Measurements from ENCODE around the gene MAMDC4. TPM values are rescaled to one million over a fixed set of nuclear protein-coding genes. Genes with fewer than 3 reads are reported as not detected.

The MAMDC4 gene
- total and polyA plus RNA-seq, 2 of the 13 experiments (the other 11 are each of a cell fraction or from before 2014, with no cell fraction given) = 6.0 to 6.8 TPM

DNA sequence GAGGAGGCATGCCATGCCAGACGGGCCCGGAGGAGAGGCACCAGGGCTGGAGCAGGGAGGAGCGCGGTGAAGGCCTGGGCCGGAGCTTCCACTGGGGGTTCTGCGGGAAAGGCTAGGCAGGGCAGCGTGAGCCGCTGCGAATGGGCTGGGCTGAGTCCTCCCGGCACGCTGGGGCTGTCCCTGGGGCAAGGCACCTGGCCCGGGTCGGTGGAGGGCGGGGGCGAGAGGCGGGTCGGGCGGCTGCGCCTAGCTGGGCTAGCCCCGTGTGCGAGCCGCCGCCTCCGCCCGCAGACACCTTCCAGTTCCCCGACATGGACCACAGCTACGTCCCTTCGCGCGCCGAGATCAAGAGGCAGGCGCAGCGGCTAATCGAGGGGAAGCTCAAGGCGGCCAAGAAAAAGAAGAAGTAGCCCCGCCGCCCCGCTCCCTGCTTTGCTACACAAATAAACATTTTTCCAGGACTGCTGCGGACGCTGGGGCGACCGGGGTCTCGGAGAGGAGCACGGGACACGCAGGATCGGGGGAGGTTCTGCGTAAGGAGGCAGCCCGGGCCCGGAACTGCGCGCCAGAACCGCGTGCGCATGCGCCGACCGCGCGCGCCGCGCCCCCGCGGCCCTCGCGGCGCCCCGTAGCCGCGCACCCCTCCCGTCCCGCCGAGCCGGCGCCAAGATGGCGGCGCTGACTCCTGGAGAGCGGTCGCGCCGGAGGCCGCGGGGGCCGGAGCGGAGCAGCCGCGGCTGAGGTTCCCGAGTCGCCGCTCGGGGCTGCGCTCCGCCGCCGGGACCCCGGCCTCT, 44.7 kb upstream of the MAMDC4 start, which contains the start of gene RABL6 (continued):
- TF ChIP-seq, protein P1, sequence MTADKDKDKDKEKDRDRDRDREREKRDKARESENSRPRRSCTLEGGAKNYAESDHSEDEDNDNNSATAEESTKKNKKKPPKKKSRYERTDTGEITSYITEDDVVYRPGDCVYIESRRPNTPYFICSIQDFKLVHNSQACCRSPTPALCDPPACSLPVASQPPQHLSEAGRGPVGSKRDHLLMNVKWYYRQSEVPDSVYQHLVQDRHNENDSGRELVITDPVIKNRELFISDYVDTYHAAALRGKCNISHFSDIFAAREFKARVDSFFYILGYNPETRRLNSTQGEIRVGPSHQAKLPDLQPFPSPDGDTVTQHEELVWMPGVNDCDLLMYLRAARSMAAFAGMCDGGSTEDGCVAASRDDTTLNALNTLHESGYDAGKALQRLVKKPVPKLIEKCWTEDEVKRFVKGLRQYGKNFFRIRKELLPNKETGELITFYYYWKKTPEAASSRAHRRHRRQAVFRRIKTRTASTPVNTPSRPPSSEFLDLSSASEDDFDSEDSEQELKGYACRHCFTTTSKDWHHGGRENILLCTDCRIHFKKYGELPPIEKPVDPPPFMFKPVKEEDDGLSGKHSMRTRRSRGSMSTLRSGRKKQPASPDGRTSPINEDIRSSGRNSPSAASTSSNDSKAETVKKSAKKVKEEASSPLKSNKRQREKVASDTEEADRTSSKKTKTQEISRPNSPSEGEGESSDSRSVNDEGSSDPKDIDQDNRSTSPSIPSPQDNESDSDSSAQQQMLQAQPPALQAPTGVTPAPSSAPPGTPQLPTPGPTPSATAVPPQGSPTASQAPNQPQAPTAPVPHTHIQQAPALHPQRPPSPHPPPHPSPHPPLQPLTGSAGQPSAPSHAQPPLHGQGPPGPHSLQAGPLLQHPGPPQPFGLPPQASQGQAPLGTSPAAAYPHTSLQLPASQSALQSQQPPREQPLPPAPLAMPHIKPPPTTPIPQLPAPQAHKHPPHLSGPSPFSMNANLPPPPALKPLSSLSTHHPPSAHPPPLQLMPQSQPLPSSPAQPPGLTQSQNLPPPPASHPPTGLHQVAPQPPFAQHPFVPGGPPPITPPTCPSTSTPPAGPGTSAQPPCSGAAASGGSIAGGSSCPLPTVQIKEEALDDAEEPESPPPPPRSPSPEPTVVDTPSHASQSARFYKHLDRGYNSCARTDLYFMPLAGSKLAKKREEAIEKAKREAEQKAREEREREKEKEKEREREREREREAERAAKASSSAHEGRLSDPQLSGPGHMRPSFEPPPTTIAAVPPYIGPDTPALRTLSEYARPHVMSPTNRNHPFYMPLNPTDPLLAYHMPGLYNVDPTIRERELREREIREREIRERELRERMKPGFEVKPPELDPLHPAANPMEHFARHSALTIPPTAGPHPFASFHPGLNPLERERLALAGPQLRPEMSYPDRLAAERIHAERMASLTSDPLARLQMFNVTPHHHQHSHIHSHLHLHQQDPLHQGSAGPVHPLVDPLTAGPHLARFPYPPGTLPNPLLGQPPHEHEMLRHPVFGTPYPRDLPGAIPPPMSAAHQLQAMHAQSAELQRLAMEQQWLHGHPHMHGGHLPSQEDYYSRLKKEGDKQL (CRISPR knock-in tag; IDR thresholded peaks at IDR 0.05; ENCODE audit: low read depth) = no peak
- TF ChIP-seq ZNF33B (CRISPR knock-in tag; IDR thresholded peaks at IDR 0.05) (0 out of 2 replicates have a peak, but pooled peaks have one; percentile 57), REL (CRISPR knock-in tag; conservative IDR thresholded peaks at IDR 0.05) (0 out of 2 replicates have a peak, but pooled peaks have one; percentile 33), KLF9 (CRISPR knock-in tag; IDR thresholded peaks at IDR 0.05; ENCODE audit: low read depth) (no peak), ESRRA (CRISPR knock-in tag; IDR thresholded peaks at IDR 0.05; ENCODE audit: low read depth) (no peak), RXRA (CRISPR knock-in tag; IDR thresholded peaks at IDR 0.05) (no peak), ATAD3A (CRISPR knock-in tag; IDR thresholded peaks at IDR 0.05) (no peak), ZNF792 (CRISPR knock-in tag; IDR thresholded peaks at IDR 0.05) (no peak; the same call in 1 of the 2 replicates), ZSCAN21 (CRISPR knock-in tag; IDR thresholded peaks at IDR 0.05; ENCODE audit: borderline replicate concordance) (no peak), YY1 (IDR thresholded peaks at IDR 0.05; ENCODE audit: insufficient read depth, insufficient replicate concordance, low read depth, low read length) (peak; percentile 95), EED (CRISPR knock-in tag; IDR thresholded peaks at IDR 0.05) (peak; percentile 91), KDM5A (IDR thresholded peaks at IDR 0.05; ENCODE audit: borderline replicate concordance, low read length) (peak; percentile 63; the same call in 1 of the 2 replicates), ZNF776 (CRISPR knock-in tag; IDR thresholded peaks at IDR 0.05) (0 out of 2 replicates have a peak, but pooled peaks have one; percentile 22), ZNF569 (CRISPR knock-in tag; IDR thresholded peaks at IDR 0.05; ENCODE audit: borderline replicate concordance) (no peak), GLI4 (CRISPR knock-in tag; IDR thresholded peaks at IDR 0.05; ENCODE audit: borderline replicate concordance) (no peak), CEBPG (CRISPR knock-in tag; IDR thresholded peaks at IDR 0.05) (no peak), ZNF260 (CRISPR knock-in tag; IDR thresholded peaks at IDR 0.05; ENCODE audit: borderline replicate concordance, low read depth) (no peak)
- TF ChIP-seq, protein P2, sequence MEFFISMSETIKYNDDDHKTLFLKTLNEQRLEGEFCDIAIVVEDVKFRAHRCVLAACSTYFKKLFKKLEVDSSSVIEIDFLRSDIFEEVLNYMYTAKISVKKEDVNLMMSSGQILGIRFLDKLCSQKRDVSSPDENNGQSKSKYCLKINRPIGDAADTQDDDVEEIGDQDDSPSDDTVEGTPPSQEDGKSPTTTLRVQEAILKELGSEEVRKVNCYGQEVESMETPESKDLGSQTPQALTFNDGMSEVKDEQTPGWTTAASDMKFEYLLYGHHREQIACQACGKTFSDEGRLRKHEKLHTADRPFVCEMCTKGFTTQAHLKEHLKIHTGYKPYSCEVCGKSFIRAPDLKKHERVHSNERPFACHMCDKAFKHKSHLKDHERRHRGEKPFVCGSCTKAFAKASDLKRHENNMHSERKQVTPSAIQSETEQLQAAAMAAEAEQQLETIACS (CRISPR knock-in tag; IDR thresholded peaks at IDR 0.05) = peak; percentile 42
- TF ChIP-seq, protein P3, sequence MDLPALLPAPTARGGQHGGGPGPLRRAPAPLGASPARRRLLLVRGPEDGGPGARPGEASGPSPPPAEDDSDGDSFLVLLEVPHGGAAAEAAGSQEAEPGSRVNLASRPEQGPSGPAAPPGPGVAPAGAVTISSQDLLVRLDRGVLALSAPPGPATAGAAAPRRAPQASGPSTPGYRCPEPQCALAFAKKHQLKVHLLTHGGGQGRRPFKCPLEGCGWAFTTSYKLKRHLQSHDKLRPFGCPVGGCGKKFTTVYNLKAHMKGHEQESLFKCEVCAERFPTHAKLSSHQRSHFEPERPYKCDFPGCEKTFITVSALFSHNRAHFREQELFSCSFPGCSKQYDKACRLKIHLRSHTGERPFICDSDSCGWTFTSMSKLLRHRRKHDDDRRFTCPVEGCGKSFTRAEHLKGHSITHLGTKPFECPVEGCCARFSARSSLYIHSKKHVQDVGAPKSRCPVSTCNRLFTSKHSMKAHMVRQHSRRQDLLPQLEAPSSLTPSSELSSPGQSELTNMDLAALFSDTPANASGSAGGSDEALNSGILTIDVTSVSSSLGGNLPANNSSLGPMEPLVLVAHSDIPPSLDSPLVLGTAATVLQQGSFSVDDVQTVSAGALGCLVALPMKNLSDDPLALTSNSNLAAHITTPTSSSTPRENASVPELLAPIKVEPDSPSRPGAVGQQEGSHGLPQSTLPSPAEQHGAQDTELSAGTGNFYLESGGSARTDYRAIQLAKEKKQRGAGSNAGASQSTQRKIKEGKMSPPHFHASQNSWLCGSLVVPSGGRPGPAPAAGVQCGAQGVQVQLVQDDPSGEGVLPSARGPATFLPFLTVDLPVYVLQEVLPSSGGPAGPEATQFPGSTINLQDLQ (CRISPR knock-in tag; IDR thresholded peaks at IDR 0.05) = peak; percentile 28; the same call in 1 of the 2 replicates
